HepG2 (cell line): ENCODE measurements around the gene CUEDC2. TPM values are rescaled to one million over a fixed set of nuclear protein-coding genes. Genes with fewer than 3 reads are reported as not detected.

ENCODE experiments used
- ATAC-seq: fragments of 200-7000 bp; cut with Tn5 transposase; 3 replicates; pipeline ENCODE4 v1.9.1; 2020; ENCODE audit warnings: mild to moderate bottlenecking, moderate library complexity
- BruUV-seq: library from RNA; stranded (reverse); fragments of 400-500 nt; replicated peaks from 2 replicates; lab custom pipeline; 2021; lab: Mats Ljungman, UMichigan
- CTCF ChIA-PET: fragments of 300-600 bp; formaldehyde crosslinking; extraction: SDS; loops from one replicate; lab custom pipeline; 2021; ENCODE audit warnings: low total read pairs, inconsistent platforms, low intra/inter-chr PET ratio; lab: Yijun Ruan, JAX
- POLR2A ChIA-PET: fragments of 350-600 bp; sonication (Branson Sonifier 250); formaldehyde crosslinking; loops from one replicate; lab custom pipeline; 2020; ENCODE audit warnings: antibody characterized with exemption, inconsistent platforms; lab: Yijun Ruan, JAX
- DNase-seq: peaks from one replicate; pipeline ENCODE4 v3.0.0-alpha.2; 2015; ENCODE audit warnings: low spot score
- FAIRE-seq: peaks from 3 replicates; lab custom pipeline; 2011; peaks lifted over from hg19 to GRCh38; lab: Jason Lieb, UNC
- H2AFZ ChIP-seq: one replicate; pipeline ENCODE4 v1.6.1; 2011; ENCODE audit warnings: low read length, inconsistent platforms
- H3K27ac ChIP-seq: fragments of 300-600 bp; 3 replicates; pipeline ENCODE4 v1.8.0; 2011; ENCODE audit warnings: mixed run types, mild to moderate bottlenecking, mixed read lengths, low read length, inconsistent platforms; ENCODE audit not compliant: insufficient read depth; ENCODE audit errors: extremely low read length
- H3K27me3 ChIP-seq, 2 experiments: fragments of 200-600 bp in 1 of 2; 2 replicates in 1 of 2; 3 replicates in 1 of 2; pipeline versions ENCODE4 v1.6.0 to v1.8.0; 2011; ENCODE audit warnings: low read length in 2 of 2, mild to moderate bottlenecking in 2 of 2, moderate library complexity in 2 of 2, inconsistent platforms in 1 of 2; ENCODE audit not compliant: insufficient read depth in 2 of 2, control insufficient read depth in 1 of 2
- H3K36me3 ChIP-seq, 2 experiments: fragments of 200-600 bp in 1 of 2; replicated peaks in 1 of 2; 2 replicates in 1 of 2; 3 replicates in 1 of 2; pipeline versions ENCODE4 v1.5.1 to v1.8.0; 2011; ENCODE audit warnings: low read length in 2 of 2, inconsistent platforms in 1 of 2; ENCODE audit not compliant: insufficient read depth in 2 of 2, control insufficient read depth in 1 of 2
- H3K4me1 ChIP-seq: 2 replicates; pipeline ENCODE4 v1.5.1; 2012; ENCODE audit warnings: low read length, inconsistent platforms; ENCODE audit not compliant: insufficient read depth
- H3K4me2 ChIP-seq: 2 replicates; pipeline ENCODE4 v1.6.0; 2011; ENCODE audit warnings: low read depth, low read length, inconsistent platforms
- H3K4me3 ChIP-seq, 3 experiments: fragments of 200-600 bp in 1 of 3; sonication (generic), shearing (Covaris generic) in 1 of 3; replicated peaks in 1 of 3; 2 replicates each; pipeline ENCODE4 v1.5.1; 2011 to 2016; ENCODE audit warnings: low read length in 3 of 3, inconsistent platforms in 2 of 3, low read depth in 2 of 3, mild to moderate bottlenecking in 2 of 3, control low read depth in 1 of 3, mixed read lengths in 1 of 3; ENCODE audit not compliant: insufficient read depth in 1 of 3
- H3K79me2 ChIP-seq: one replicate; pipeline ENCODE4 v1.6.1; 2011; ENCODE audit warnings: low read length, inconsistent platforms; ENCODE audit not compliant: insufficient read depth
- H3K9ac ChIP-seq: 2 replicates; pipeline ENCODE4 v1.6.0; 2011; ENCODE audit warnings: mild to moderate bottlenecking, low read depth, low read length, inconsistent platforms; ENCODE audit not compliant: insufficient read depth
- H3K9me3 ChIP-seq: 2 replicates; pipeline ENCODE4 v1.5.1; 2012; ENCODE audit warnings: mild to moderate bottlenecking, low read length
- H4K20me1 ChIP-seq: 2 replicates; pipeline ENCODE4 v1.6.0; 2011; ENCODE audit warnings: inconsistent platforms, mild to moderate bottlenecking, low read length, moderate library complexity; ENCODE audit not compliant: insufficient read depth
- DMTF1 ChIP-seq: sonication (generic); formaldehyde crosslinking; IDR thresholded peaks from 2 replicates; pipeline ENCODE4 v1.4.0; 2020; ENCODE audit warnings: mild to moderate bottlenecking, missing genetic modification reagents
- GABPB1 ChIP-seq: IDR thresholded peaks from 2 replicates; pipeline ENCODE4 v1.6.1; 2016; ENCODE audit warnings: mild to moderate bottlenecking, missing genetic modification reagents, moderate library complexity, missing compliant biosample characterization
- HNF4A ChIP-seq: sonication (generic); formaldehyde crosslinking; IDR thresholded peaks from 2 replicates; pipeline ENCODE4 v1.4.0; 2020; ENCODE audit warnings: missing genetic modification reagents
- HNF4G ChIP-seq, 2 experiments: sonication (generic) in 1 of 2; formaldehyde crosslinking in 1 of 2; IDR thresholded peaks; 2 replicates each; pipeline versions ENCODE4 v1.4.0 to v1.6.1; 2011 to 2020; ENCODE audit warnings: borderline replicate concordance in 2 of 2, low read depth in 2 of 2, mild to moderate bottlenecking in 2 of 2, low read length in 1 of 2, missing genetic modification reagents in 1 of 2, moderate library complexity in 1 of 2
- ISL2 ChIP-seq: sonication (generic); formaldehyde crosslinking; IDR thresholded peaks from 2 replicates; pipeline ENCODE4 v1.5.0; 2020; ENCODE audit warnings: missing genetic modification reagents
- KLF11 ChIP-seq: IDR thresholded peaks from 2 replicates; pipeline ENCODE4 v1.6.1; 2016; ENCODE audit warnings: missing compliant biosample characterization
- MEIS1 ChIP-seq: sonication (generic); formaldehyde crosslinking; IDR thresholded peaks from 2 replicates; pipeline ENCODE4 v1.9.0; 2021; ENCODE audit warnings: mild to moderate bottlenecking, missing genetic modification reagents, moderate library complexity, borderline replicate concordance
- NCOA2 ChIP-seq: sonication (generic); formaldehyde crosslinking; IDR thresholded peaks from 2 replicates; pipeline ENCODE4 v1.8.0; 2022; ENCODE audit warnings: inconsistent platforms
- NCOR1 ChIP-seq: fragments of 200-600 bp; sonication (generic); IDR thresholded peaks from 2 replicates; pipeline ENCODE4 v1.7.0; 2017; ENCODE audit warnings: antibody characterized with exemption, low read length, borderline replicate concordance
- NR3C1 ChIP-seq: sonication (generic); formaldehyde crosslinking; IDR thresholded peaks from 2 replicates; pipeline ENCODE4 v1.4.0; 2020; ENCODE audit warnings: missing genetic modification reagents
- RAD21 ChIP-seq: fragments of 450-650 bp; formaldehyde crosslinking; IDR thresholded peaks from 2 replicates; pipeline ENCODE4 v1.5.0; 2020; ENCODE audit warnings: mild to moderate bottlenecking
- ZNF296 ChIP-seq: sonication (generic); formaldehyde crosslinking; conservative IDR thresholded peaks from 2 replicates; pipeline ENCODE4 v1.5.0; 2020; ENCODE audit warnings: mild to moderate bottlenecking, missing genetic modification reagents
- ZNF317 ChIP-seq: sonication (generic); formaldehyde crosslinking; IDR thresholded peaks from 2 replicates; pipeline ENCODE4 v1.5.0; 2020; ENCODE audit warnings: mild to moderate bottlenecking, missing genetic modification reagents
- ZNF562 ChIP-seq: sonication (generic); formaldehyde crosslinking; IDR thresholded peaks from 2 replicates; pipeline ENCODE4 v1.8.0; 2022; ENCODE audit warnings: missing genetic modification reagents, borderline replicate concordance
- ZNF567 ChIP-seq: sonication (generic); formaldehyde crosslinking; IDR thresholded peaks from 2 replicates; pipeline ENCODE4 v1.8.1; 2023; ENCODE audit warnings: mild to moderate bottlenecking, missing genetic modification reagents, borderline replicate concordance
- ZNF749 ChIP-seq: sonication (generic); formaldehyde crosslinking; IDR thresholded peaks from 2 replicates; pipeline ENCODE4 v1.8.0; 2022; ENCODE audit warnings: mild to moderate bottlenecking, missing genetic modification reagents, moderate library complexity, borderline replicate concordance
- WGBS: methylation state at CpG from one replicate; pipeline ENCODE4 v1.1.6; 2017; ENCODE audit warnings: low lambda C conversion rate; 5-methylcytosine and 5-hydroxymethylcytosine counted together
- in situ Hi-C: cut with HindIII; loops from 2 replicates; pipeline ENCODE4 v1.10.0; 2017; ENCODE audit warnings: low pct_unique_long_range_greater_than_20kb; ENCODE audit not compliant: extremely low pct_ligation_motif_present
- intact Hi-C: fragments of 100-400 bp; cut with micrococcal nuclease; formaldehyde crosslinking; loops from one replicate; pipeline ENCODE4 v1.10.0; 2022; ENCODE audit not compliant: unreplicated experiment
- polyA plus RNA-seq, 8 experiments: library from polyadenylated mRNA; depleted of rRNA in 3 of 8; stranded (reverse) in 7 of 8; unstranded in 1 of 8; fragments of >200 nt; fragmentation: Illumina TruSeq in 4 of 8; extraction: Trizol in 4 of 8; gene quantifications; 2 replicates each; pipeline versions ENCODE4 v1.2.1 to v1.2.3, GENCODE V29; 2011 to 2016; ENCODE audit warnings: low read depth in 4 of 8, missing spikeins in 1 of 8, mixed read lengths in 1 of 8; ENCODE audit not compliant: insufficient read depth in 1 of 8
- total RNA-seq, 5 experiments: library from RNA; depleted of rRNA; stranded (reverse); fragments of >200 nt; fragmentation: Illumina TruSeq; extraction: Trizol; gene quantifications; 2 replicates each; pipeline ENCODE4 v1.2.3, GENCODE V29; 2016; ENCODE audit warnings: low read depth in 1 of 5

The CUEDC2 gene
- total and polyA plus RNA-seq, 2 of the 13 experiments (the other 11 are each of a cell fraction or from before 2014, with no cell fraction given) = 13.1 to 18.4 TPM

DNA sequence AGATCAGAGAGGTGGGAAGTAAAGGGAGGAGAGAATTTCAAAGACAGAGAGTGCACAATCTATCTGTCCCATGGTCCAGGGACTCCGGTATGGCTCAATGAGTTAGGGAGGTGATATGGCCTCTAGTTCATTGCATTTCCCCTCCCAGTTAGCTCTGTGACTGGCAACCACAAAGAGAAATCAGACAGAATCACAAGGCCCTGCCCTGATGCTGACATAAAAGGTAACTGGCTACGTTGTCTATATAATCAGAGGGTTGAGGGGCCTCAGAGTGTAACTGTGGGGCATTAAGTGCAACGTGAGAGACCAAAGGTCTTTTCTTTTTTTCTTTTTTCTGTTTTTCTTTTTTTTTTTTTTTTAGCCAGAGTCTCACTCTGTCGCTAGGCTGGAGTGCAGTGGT lies 26.3 kb upstream of the CUEDC2 start:
- H3K9ac ChIP-seq = no peak overlapping the region
- no peak overlapping the region for H3K4me3 ChIP-seq
- intact Hi-C loops (no loop called here), in situ Hi-C loops (no loop called here)
- WGBS = 24% methylated on average over 4 of the region's 4 CpGs
- CTCF ChIA-PET = no interaction called here
- peak overlapping the region; percentile 48; the same call in 1 of the 2 replicates for H3K4me2 ChIP-seq
- no peak overlapping the region for H2AFZ ChIP-seq
- H3K36me3 ChIP-seq = 0 out of 5 replicates have a peak, but pooled peaks cover 0 to 1% of the 10 kb centered on the region in 2 experiments
- H3K9me3 ChIP-seq = no peaks in the 10 kb centered on the region
- no peaks in the 10 kb centered on the region for H3K79me2 ChIP-seq
- DNase-seq = no peak
- H4K20me1 ChIP-seq = no peaks in the 10 kb centered on the region
- no peak for FAIRE-seq
- ATAC-seq = no peak
- BruUV-seq = no TSS peak
- TF ChIP-seq ZNF296 (CRISPR knock-in tag) = no peak
- TF ChIP-seq HNF4A = peak; percentile 22; the same call in 1 of the 2 replicates
- 0 out of 2 replicates have a peak, but pooled peaks have one; percentile 40 for TF ChIP-seq NCOR1
- TF ChIP-seq HNF4G (IDR thresholded peaks at IDR 0.05; ENCODE audit: borderline replicate concordance, low read depth, low read length) = 0 out of 2 replicates have a peak, but pooled peaks have one; percentile 8
- no peak for TF ChIP-seq HNF4G (CRISPR knock-in tag; IDR thresholded peaks at IDR 0.05; ENCODE audit: borderline replicate concordance, low read depth)
- TF ChIP-seq, all 625 proteins: peak for 3
- Histone ChIP-seq H3K27ac (peak overlapping the region; percentile 33), H3K4me1 (peaks cover 51% of the 10 kb centered on the region), H3K27me3 (no peaks in the 10 kb centered on the region)
- POLR2A ChIA-PET = interaction anchor here (1.1 to 1.9 kb wide), 2 partner anchors 8 to 18 kb away, joined by 4 to 8 read pairs; no protein-coding TSS in a partner anchor

DNA sequence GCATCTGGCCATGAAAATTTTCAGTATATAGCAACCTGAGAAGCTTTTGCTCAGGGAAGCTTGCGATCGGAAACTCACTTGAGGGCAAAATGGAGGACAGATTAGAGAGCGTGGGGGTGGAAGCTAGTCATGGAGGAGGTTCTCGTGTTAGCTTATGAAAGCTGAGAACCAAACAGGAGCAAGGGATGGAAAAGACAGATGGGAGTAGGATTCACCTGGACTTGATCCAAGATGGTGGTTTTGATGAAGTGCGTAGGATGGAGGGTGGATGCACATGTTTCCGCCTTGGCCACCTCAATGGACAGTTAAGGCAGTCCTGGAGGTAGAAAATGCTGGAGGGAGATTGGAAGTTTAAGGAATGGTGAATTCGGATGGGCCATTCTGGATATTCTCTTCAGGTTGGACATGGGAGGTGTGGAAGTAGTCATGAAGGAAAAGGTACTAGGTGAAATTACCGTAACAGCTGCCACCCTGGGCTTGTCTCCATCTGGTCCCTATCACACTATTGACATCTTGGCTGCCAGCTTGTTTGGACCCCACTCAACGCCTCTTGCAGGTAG lies 25.3 kb upstream of the CUEDC2 start:
- H3K9me3 ChIP-seq = no peaks in the 10 kb centered on the region
- H3K27me3 ChIP-seq = no peaks in the 10 kb centered on the region
- H3K36me3 ChIP-seq = peaks cover 1 to 2% of the 10 kb centered on the region in 2 experiments; a peak in 2 of 5 replicates
- H2AFZ ChIP-seq = no peak overlapping the region
- CTCF ChIA-PET = no interaction called here
- TF ChIP-seq RAD21 (CRISPR knock-in tag) (no peak), ZNF567 (no peak), DMTF1 (no peak), MEIS1 (no peak), ZNF317 (no peak), GABPB1 (CRISPR knock-in tag) (no peak), KLF11 (CRISPR knock-in tag) (no peak), HNF4A (no peak), ISL2 (CRISPR knock-in tag) (no peak), ZNF749 (CRISPR knock-in tag) (no peak), NR3C1 (CRISPR knock-in tag) (no peak), NCOA2 (no peak), ZNF562 (CRISPR knock-in tag) (no peak)
- peaks cover 47% of the 10 kb centered on the region for H3K4me1 ChIP-seq
- POLR2A ChIA-PET = interaction anchor here (1.9 kb wide), 1 partner anchor 7 kb away, joined by 8 read pairs; no protein-coding TSS in a partner anchor
- FAIRE-seq (no peak), ATAC-seq (no peak), DNase-seq (no peak)
- no peaks in the 10 kb centered on the region for H4K20me1 ChIP-seq
- intact Hi-C loops = no loop called here
- H3K4me2 ChIP-seq = no peak overlapping the region
- in situ Hi-C loops = no loop called here
- 93% methylated on average over 9 of the region's 9 CpGs for WGBS
- no peak overlapping the region for H3K4me3 ChIP-seq
- H3K27ac ChIP-seq = no peak overlapping the region
- H3K79me2 ChIP-seq = no peaks in the 10 kb centered on the region
- BruUV-seq = no TSS peak
- no peak overlapping the region for H3K9ac ChIP-seq
